ENCODE results near the gene C1QTNF8.

Gene C1QTNF8

GRCh38 chr16:1100084-1100800 is 4.2 kb upstream of the C1QTNF8 start:
- no peak for DNase-seq (ENCODE audit: low read depth)
- H3K4me3 ChIP-seq (ENCODE audit: low read depth, low read length), result no peak overlapping the region
- no peak for TF ChIP-seq CTCF (IDR thresholded peaks at IDR 0.05; ENCODE audit: low read depth, low read length, missing control alignments)

GRCh38 chr16:1099189-1100083 is 3.4 kb upstream of the C1QTNF8 start:
- no peak overlapping the region for H3K4me3 ChIP-seq (ENCODE audit: low read depth, low read length)
- no peak for TF ChIP-seq CTCF (IDR thresholded peaks at IDR 0.05; ENCODE audit: low read depth, low read length, missing control alignments)
- DNase-seq (ENCODE audit: low read depth), result no peak

GRCh38 chr16:1098266-1098991 is 2.4 kb upstream of the C1QTNF8 start:
- no peak for DNase-seq (ENCODE audit: low read depth)
- TF ChIP-seq CTCF (IDR thresholded peaks at IDR 0.05; ENCODE audit: low read depth, low read length, missing control alignments), result no peak

GRCh38 chr16:1097800-1098199 is 1.8 kb upstream of the C1QTNF8 start:
- no peak for TF ChIP-seq CTCF (IDR thresholded peaks at IDR 0.05; ENCODE audit: low read depth, low read length, missing control alignments)
- DNase-seq (ENCODE audit: low read depth), result no peak
- H3K4me3 ChIP-seq (ENCODE audit: low read depth, low read length), result no peak overlapping the region

More at GRCh38 chr16:1098266-1098991, 2.4 kb upstream of the C1QTNF8 start:
- no peak overlapping the region for H3K4me3 ChIP-seq (ENCODE audit: low read depth, low read length)

GRCh38 chr16:1097156-1097555 is 1.1 kb upstream of the C1QTNF8 start:
- no peak overlapping the region for H3K4me3 ChIP-seq (ENCODE audit: low read depth, low read length)
- DNase-seq (ENCODE audit: low read depth), result no peak
- TF ChIP-seq CTCF (IDR thresholded peaks at IDR 0.05; ENCODE audit: low read depth, low read length, missing control alignments), result no peak

DNA sequence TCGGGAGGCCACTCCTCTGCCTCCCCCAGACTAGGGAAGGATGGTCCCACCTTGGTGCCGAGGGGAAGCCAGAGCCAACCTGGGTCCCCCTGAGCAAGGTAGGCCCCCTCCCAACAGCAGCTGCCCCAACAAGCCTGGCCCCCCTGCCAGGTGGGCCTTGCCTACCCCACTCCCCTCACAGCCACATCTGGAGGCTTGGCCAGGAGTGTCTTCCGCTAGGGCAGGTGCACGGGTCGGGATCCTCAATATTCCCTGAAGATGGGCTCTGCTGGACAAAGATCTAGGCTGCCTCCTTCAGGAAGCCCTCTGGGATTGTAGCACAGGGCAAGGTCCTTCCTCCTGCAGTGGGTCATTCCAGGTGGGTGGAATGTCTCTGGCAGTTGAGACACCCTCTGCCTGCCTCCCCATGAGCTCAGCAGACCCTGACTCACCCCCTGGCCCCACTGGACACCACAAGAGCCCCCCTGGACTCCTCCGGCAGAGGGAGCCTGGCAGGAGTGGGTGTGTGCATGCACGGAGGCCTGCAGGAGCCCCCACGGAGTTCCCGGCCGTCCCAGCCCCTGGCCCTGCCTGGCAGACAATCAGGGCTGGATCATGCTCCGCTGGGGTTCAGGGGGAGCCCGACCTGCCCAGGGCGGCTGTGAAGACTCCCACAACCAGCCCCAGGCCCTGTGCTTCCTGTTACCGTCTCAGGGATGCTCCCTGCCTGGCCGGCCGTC is 435 bp downstream of the C1QTNF8 start:
- no peak for DNase-seq (ENCODE audit: low read depth)
- TF ChIP-seq CTCF (IDR thresholded peaks at IDR 0.05; ENCODE audit: low read depth, low read length, missing control alignments), result no peak
- no peak overlapping the region for H3K4me3 ChIP-seq (ENCODE audit: low read depth, low read length)

All from GM12864 (cell line).